ENCODE measurements around the gene DLGAP1. TPM values are rescaled to one million over a fixed set of nuclear protein-coding genes. Genes with fewer than 3 reads are reported as not detected.
A peak's percentile ranks its signal among the peaks of the same experiment; 100 is the strongest.

Gene DLGAP1
- total RNA-seq, 1 donor from 2014 or later, result 18.5 TPM

DNA sequence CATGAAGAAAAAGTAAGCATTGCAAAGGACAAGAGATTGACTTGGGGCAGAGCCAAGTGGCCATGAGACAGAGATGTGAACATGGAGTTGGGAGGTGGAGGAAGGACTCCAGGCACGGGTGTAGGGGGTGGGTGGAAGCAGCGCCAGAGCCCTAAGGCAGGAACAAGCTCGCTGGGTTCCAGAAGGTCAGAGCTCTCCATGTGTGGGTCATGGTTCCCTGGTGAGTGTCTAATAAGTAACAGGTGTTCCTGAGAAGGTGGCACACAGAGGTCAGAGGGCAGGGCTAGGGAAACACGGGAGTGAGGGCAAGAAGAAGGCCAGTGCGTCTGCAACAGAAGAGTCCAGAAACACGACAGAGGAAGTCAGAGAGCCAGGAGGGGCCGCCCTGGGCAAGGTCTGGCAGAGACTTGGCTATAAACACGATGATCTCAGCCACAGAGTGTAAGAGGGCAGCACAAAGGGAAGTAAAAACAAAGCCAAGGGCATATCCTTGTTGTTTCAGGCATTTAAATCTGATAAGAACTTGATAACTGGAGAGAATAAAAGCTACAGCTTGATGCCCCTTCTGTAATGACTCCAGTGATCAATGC lies 744.3 kb downstream of the DLGAP1 start:
- Histone ChIP-seq H3K27me3 (no peaks in the 10 kb centered on the region), H2AFZ (replicated peaks) (no peak overlapping the region), H3K36me3 (no peaks in the 10 kb centered on the region), H3K9ac (no peak overlapping the region), H3K4me2 (no peak overlapping the region), H3K79me2 (ENCODE audit: low read depth) (no peaks in the 10 kb centered on the region), H3K9me3 (ENCODE audit: low read depth) (no peaks in the 10 kb centered on the region), H3F3A (ENCODE audit: low read depth) (peaks cover 10% of the 10 kb centered on the region), H4K20me1 (ENCODE audit: low read depth) (no peaks in the 10 kb centered on the region), H3K27ac (no peak overlapping the region), H3K4me1 (peaks cover 13% of the 10 kb centered on the region), H3K4me3 (no peak overlapping the region)
- H3K36me3 Mint-ChIP-seq, result peaks cover 2% of the 10 kb centered on the region
- H3K27me3 Mint-ChIP-seq (ENCODE audit: insufficient read depth, low read depth), result no peaks in the 10 kb centered on the region
- no peak for DNase-seq (ENCODE audit: low spot score)
- peak overlapping the region; percentile 86 for H3K27ac Mint-ChIP-seq
- H3K4me1 Mint-ChIP-seq, result peaks cover 41% of the 10 kb centered on the region
- H3K4me3 Mint-ChIP-seq, result peak overlapping the region; percentile 5
- TF ChIP-seq EZH2 (IDR thresholded peaks at IDR 0.05) (no peak), EZH2phosphoT487 (IDR thresholded peaks at IDR 0.05) (no peak)
- TF ChIP-seq, protein P1, sequence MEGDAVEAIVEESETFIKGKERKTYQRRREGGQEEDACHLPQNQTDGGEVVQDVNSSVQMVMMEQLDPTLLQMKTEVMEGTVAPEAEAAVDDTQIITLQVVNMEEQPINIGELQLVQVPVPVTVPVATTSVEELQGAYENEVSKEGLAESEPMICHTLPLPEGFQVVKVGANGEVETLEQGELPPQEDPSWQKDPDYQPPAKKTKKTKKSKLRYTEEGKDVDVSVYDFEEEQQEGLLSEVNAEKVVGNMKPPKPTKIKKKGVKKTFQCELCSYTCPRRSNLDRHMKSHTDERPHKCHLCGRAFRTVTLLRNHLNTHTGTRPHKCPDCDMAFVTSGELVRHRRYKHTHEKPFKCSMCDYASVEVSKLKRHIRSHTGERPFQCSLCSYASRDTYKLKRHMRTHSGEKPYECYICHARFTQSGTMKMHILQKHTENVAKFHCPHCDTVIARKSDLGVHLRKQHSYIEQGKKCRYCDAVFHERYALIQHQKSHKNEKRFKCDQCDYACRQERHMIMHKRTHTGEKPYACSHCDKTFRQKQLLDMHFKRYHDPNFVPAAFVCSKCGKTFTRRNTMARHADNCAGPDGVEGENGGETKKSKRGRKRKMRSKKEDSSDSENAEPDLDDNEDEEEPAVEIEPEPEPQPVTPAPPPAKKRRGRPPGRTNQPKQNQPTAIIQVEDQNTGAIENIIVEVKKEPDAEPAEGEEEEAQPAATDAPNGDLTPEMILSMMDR (IDR thresholded peaks at IDR 0.05), result no peak
- no peaks in the 10 kb centered on the region for H3K9me3 Mint-ChIP-seq

DNA sequence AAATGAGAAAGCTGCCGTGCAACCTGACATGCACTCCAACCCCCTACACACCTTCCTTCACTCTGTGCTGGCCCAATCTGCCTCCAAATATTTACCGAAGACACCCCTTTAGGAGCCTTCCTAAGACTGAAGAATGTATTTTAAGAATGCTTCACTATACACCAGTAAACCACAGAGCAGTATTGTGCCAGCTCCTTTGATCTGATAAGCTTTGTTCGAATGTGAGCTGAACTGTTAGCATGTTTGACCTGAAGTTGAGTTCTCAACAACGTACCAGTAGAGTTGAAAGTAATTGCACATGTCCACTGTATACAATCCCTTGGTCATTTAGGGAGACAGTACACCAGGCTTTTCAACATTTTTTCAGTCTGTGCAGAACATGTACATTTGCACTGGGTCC lies 745.9 kb downstream of the DLGAP1 start:
- peaks cover 2% of the 10 kb centered on the region for H3K36me3 Mint-ChIP-seq
- no peaks in the 10 kb centered on the region for H3K27me3 Mint-ChIP-seq (ENCODE audit: insufficient read depth, low read depth)
- Histone ChIP-seq H3K9me3 (ENCODE audit: low read depth) (no peaks in the 10 kb centered on the region), H3K4me2 (no peak overlapping the region), H3K9ac (no peak overlapping the region), H3K4me1 (peaks cover 1% of the 10 kb centered on the region), H3K4me3 (no peak overlapping the region), H3K79me2 (ENCODE audit: low read depth) (no peaks in the 10 kb centered on the region), H3K27me3 (no peaks in the 10 kb centered on the region), H3F3A (ENCODE audit: low read depth) (no peaks in the 10 kb centered on the region), H3K27ac (no peak overlapping the region), H4K20me1 (ENCODE audit: low read depth) (no peaks in the 10 kb centered on the region), H2AFZ (replicated peaks) (no peak overlapping the region), H3K36me3 (no peaks in the 10 kb centered on the region)
- H3K4me1 Mint-ChIP-seq, result peaks cover 40% of the 10 kb centered on the region
- TF ChIP-seq, protein P1 (IDR thresholded peaks at IDR 0.05), result no peak
- no peak for TF ChIP-seq EZH2phosphoT487 (IDR thresholded peaks at IDR 0.05)
- no peak for TF ChIP-seq EZH2 (IDR thresholded peaks at IDR 0.05)
- H3K9me3 Mint-ChIP-seq, result no peaks in the 10 kb centered on the region
- no peak overlapping the region for H3K27ac Mint-ChIP-seq
- DNase-seq (ENCODE audit: low spot score), result no peak
- H3K4me3 Mint-ChIP-seq, result no peak overlapping the region

DNA sequence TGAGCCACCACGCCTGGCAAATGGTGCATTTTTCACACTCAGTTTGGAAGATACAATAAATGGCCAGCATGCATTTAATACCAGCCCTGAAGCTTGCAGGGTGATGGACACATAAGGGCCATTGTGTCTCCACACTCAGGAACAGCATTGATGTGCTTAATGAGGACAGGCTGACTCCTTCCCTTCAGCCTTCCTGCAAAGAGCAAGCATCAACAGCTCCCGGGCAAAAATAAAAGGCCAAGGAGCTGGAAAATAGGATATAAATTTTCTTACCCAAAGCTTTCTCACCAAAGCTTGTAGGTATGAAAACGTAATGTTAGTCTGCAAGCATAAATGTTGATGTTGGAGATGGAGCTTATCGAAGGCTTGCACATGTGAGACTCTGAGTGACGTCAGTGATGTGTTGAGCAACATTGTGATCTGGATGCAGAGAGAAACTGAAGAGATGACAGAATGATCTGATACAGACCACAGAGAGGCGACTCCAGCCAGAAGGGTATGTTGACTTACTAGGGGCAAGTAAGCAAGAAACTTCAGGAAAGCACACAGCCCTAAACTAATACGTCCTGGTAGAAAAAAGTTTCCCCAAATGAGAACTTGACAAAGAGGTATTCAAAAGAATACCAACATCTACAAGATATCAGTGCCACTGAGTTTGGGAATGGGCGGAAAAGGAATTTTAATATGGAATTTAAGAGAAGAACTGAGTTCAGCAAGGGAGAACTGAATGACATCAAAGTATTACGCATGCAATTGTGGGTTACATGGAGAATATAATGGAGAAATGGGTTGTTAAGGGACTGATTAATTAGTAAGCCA lies 748.6 kb downstream of the DLGAP1 start:
- H3K36me3 Mint-ChIP-seq, result peaks cover 3% of the 10 kb centered on the region
- H3K9ac ChIP-seq, result no peak overlapping the region

More for the DNA sequence above, 748.6 kb downstream of the DLGAP1 start:
- peaks cover 41% of the 10 kb centered on the region for H3K4me1 Mint-ChIP-seq
- no peaks in the 10 kb centered on the region for H3K9me3 Mint-ChIP-seq
- Histone ChIP-seq H3K27ac (no peak overlapping the region), H3K79me2 (ENCODE audit: low read depth) (no peaks in the 10 kb centered on the region), H3K27me3 (no peaks in the 10 kb centered on the region), H3K9me3 (ENCODE audit: low read depth) (no peaks in the 10 kb centered on the region), H2AFZ (replicated peaks) (no peak overlapping the region), H3K4me1 (no peaks in the 10 kb centered on the region), H3K4me2 (no peak overlapping the region), H4K20me1 (ENCODE audit: low read depth) (no peaks in the 10 kb centered on the region), H3K36me3 (no peaks in the 10 kb centered on the region), H3K4me3 (no peak overlapping the region), H3F3A (ENCODE audit: low read depth) (no peaks in the 10 kb centered on the region)
- DNase-seq (ENCODE audit: low spot score), result no peak
- no peak overlapping the region for H3K4me3 Mint-ChIP-seq
- no peak overlapping the region for H3K27ac Mint-ChIP-seq
- no peaks in the 10 kb centered on the region for H3K27me3 Mint-ChIP-seq (ENCODE audit: insufficient read depth, low read depth)
- TF ChIP-seq EZH2phosphoT487 (IDR thresholded peaks at IDR 0.05) (no peak), EZH2 (IDR thresholded peaks at IDR 0.05) (no peak)
- TF ChIP-seq, protein P1 (IDR thresholded peaks at IDR 0.05), result no peak
